Measurements from ENCODE around the gene BTNL9. TPM values are rescaled to one million over a fixed set of nuclear protein-coding genes. Genes with fewer than 3 reads are reported as not detected.

Gene BTNL9
- total RNA-seq, 2 experiments from 2014 or later: 162 to 219 TPM

DNA sequence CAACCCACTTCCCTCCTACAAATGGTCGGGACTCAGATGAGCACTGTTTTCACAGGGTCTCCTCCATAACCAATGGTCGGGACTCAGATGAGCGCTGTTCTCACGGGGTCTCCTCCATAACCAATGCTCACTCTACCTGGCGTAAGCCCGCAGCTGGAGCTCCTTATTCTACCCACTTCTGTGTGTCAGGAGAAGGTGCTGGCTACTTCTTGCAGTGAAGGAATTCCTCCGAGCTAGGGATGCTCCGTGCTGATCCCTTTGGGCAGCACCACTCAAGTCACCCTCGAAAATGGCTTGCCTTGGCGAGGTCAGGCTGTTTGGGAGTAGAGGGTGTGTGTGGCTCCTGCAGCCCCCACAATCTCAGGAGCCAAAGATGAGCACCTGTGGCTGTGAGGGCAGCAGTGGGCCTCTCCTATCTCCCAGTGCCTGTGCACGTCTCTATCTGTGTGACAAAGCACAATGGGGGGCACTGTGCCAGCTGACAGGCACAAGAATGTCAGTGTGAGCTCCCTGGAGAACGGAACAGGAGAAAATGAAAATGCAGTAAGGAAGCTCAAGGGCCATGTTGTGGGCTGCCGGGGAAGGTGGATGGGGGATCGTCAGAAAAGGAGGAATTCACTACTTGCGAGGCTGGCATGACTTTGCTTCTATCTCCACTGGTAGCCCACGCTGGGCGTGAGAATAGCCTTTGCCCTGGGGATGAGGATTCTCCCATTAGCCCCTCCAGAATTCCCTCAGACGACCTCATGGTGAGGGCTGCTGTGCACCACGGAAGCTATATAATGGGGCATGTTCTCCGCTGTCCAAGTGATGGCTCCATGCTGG, 3.9 kb upstream of the BTNL9 start:
- no TSS peak for BruUV-seq (replicated peaks)
- Histone ChIP-seq H2AFZ (ENCODE audit: low read length) (no peak overlapping the region), H3K4me1 (ENCODE audit: insufficient read depth, low read length, poor library complexity, severe bottlenecking) (no peaks in the 10 kb centered on the region)

DNA sequence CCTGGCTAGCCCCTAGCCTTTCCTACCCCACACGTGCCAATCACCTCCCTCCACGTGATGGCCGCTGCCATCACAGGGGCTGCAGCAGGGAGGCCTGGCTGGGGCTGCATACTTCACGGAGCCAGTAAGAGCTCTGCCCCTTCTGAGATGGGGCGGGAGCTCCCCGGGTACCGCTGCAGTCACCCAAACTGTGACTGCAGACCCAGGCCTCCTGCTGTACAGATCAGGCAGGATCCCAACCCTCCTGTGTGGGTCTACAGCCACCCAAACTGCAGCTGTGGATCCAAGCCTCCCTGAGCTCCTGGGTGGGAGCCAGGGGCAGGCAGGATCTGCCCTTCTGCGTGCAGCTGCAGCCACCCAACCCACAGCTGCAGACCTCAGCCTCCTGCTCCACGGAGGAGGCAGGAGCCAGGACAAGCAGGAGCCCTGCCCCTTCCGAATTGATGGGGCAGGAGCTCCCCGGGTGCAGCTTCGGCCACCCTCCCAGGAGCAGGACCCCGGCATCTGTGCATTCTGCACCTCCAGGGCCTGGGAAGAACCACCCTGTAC, 3.2 kb upstream of the BTNL9 start:
- no peak for DNase-seq (ENCODE audit: low spot score)
- H3K9me3 ChIP-seq (ENCODE audit: low read length): no peaks in the 10 kb centered on the region
- POLR2A ChIA-PET: no interaction called here
- no peaks in the 10 kb centered on the region for H4K20me1 ChIP-seq (ENCODE audit: insufficient read depth, low read length)
- TF ChIP-seq, protein P1, sequence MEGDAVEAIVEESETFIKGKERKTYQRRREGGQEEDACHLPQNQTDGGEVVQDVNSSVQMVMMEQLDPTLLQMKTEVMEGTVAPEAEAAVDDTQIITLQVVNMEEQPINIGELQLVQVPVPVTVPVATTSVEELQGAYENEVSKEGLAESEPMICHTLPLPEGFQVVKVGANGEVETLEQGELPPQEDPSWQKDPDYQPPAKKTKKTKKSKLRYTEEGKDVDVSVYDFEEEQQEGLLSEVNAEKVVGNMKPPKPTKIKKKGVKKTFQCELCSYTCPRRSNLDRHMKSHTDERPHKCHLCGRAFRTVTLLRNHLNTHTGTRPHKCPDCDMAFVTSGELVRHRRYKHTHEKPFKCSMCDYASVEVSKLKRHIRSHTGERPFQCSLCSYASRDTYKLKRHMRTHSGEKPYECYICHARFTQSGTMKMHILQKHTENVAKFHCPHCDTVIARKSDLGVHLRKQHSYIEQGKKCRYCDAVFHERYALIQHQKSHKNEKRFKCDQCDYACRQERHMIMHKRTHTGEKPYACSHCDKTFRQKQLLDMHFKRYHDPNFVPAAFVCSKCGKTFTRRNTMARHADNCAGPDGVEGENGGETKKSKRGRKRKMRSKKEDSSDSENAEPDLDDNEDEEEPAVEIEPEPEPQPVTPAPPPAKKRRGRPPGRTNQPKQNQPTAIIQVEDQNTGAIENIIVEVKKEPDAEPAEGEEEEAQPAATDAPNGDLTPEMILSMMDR (conservative IDR thresholded peaks at IDR 0.05; ENCODE audit: low read length): no peak
- no peak for TF ChIP-seq EZH2phosphoT487 (IDR thresholded peaks at IDR 0.05; ENCODE audit: borderline replicate concordance, low read depth, low read length)
- H3K4me3 ChIP-seq (ENCODE audit: low read depth, low read length, poor library complexity, severe bottlenecking): no peak overlapping the region
- BruUV-seq (replicated peaks): no TSS peak
- no peak overlapping the region for H3K4me2 ChIP-seq (ENCODE audit: low read length)
- no peak overlapping the region for H2AFZ ChIP-seq (ENCODE audit: low read length)
- H3K79me2 ChIP-seq (ENCODE audit: insufficient read depth, low read depth, low read length): no peaks in the 10 kb centered on the region
- CTCF ChIA-PET (ENCODE audit: unreplicated experiment): no interaction called here
- H3K9me2 ChIP-seq (ENCODE audit: insufficient read depth, low read length): no peaks in the 10 kb centered on the region
- H3K36me3 ChIP-seq (ENCODE audit: insufficient read depth, low read length): no peaks in the 10 kb centered on the region
- no peak overlapping the region for H3K27ac ChIP-seq (ENCODE audit: low read depth, low read length, poor library complexity, severe bottlenecking)
- intact Hi-C loops (cut with micrococcal nuclease; ENCODE audit: unreplicated experiment): no loop called here
- no peaks in the 10 kb centered on the region for H3K4me1 ChIP-seq (ENCODE audit: insufficient read depth, low read length, poor library complexity, severe bottlenecking)

More for the DNA sequence above, 3.9 kb upstream of the BTNL9 start:
- DNase-seq (ENCODE audit: low spot score): no peak
- Histone ChIP-seq H3K27ac (ENCODE audit: low read depth, low read length, poor library complexity, severe bottlenecking) (no peak overlapping the region), H3K9me3 (ENCODE audit: low read length) (no peaks in the 10 kb centered on the region), H3K36me3 (ENCODE audit: insufficient read depth, low read length) (no peaks in the 10 kb centered on the region), H3K79me2 (ENCODE audit: insufficient read depth, low read depth, low read length) (no peaks in the 10 kb centered on the region), H3K9me2 (ENCODE audit: insufficient read depth, low read length) (no peaks in the 10 kb centered on the region), H3K4me3 (ENCODE audit: low read depth, low read length, poor library complexity, severe bottlenecking) (no peak overlapping the region), H3K4me2 (ENCODE audit: low read length) (no peak overlapping the region), H4K20me1 (ENCODE audit: insufficient read depth, low read length) (no peaks in the 10 kb centered on the region)
- TF ChIP-seq EZH2phosphoT487 (IDR thresholded peaks at IDR 0.05; ENCODE audit: borderline replicate concordance, low read depth, low read length): no peak
- TF ChIP-seq, protein P1 (conservative IDR thresholded peaks at IDR 0.05; ENCODE audit: low read length): no peak
- intact Hi-C loops (cut with micrococcal nuclease; ENCODE audit: unreplicated experiment): no loop called here
- CTCF ChIA-PET (ENCODE audit: unreplicated experiment): no interaction called here
- POLR2A ChIA-PET: interaction anchor here (0.7 kb wide), 1 partner anchor 9 kb away, joined by 3 read pairs; no protein-coding TSS in a partner anchor

DNA sequence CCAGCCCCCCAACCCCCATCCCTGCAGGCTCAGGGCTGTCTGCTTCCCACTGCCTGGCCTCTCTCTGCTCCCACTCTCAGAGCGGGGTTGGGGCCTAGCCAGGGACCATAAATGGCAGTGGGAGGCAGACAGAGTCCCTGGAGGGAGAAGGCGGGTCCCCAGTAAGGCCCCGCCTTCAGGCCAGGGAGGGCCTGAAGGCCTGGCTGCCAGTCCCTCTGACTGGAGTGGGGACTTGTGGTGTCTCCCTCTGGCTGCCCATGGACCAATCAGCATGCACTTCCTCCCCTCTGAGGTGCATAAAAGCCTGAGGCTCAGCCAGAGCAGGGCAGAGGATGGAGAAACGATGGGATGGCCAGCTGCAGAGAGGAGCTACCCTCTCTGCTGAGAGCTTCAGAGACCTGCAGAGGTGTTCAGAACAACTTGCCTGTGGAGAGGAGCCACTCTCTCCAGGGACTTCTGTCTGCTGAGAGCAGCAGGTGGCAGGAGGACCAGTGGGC, 2.7 kb upstream of the BTNL9 start:
- no peak for DNase-seq (ENCODE audit: low spot score)
- Histone ChIP-seq H3K79me2 (ENCODE audit: insufficient read depth, low read depth, low read length) (no peaks in the 10 kb centered on the region), H3K9me3 (ENCODE audit: low read length) (no peaks in the 10 kb centered on the region), H4K20me1 (ENCODE audit: insufficient read depth, low read length) (no peaks in the 10 kb centered on the region), H3K36me3 (ENCODE audit: insufficient read depth, low read length) (no peaks in the 10 kb centered on the region), H3K27ac (ENCODE audit: low read depth, low read length, poor library complexity, severe bottlenecking) (no peak overlapping the region), H3K4me2 (ENCODE audit: low read length) (no peak overlapping the region), H2AFZ (ENCODE audit: low read length) (no peak overlapping the region), H3K4me1 (ENCODE audit: insufficient read depth, low read length, poor library complexity, severe bottlenecking) (no peaks in the 10 kb centered on the region), H3K4me3 (ENCODE audit: low read depth, low read length, poor library complexity, severe bottlenecking) (no peak overlapping the region), H3K9me2 (ENCODE audit: insufficient read depth, low read length) (no peaks in the 10 kb centered on the region)
- ChIA-PET POLR2A (interaction anchor here (1.0 kb wide), 1 partner anchor 10 kb away, joined by 3 read pairs; no protein-coding TSS in a partner anchor), CTCF (ENCODE audit: unreplicated experiment) (no interaction called here)
- intact Hi-C loops (cut with micrococcal nuclease; ENCODE audit: unreplicated experiment): no loop called here
- TF ChIP-seq EZH2phosphoT487 (IDR thresholded peaks at IDR 0.05; ENCODE audit: borderline replicate concordance, low read depth, low read length): no peak
- TF ChIP-seq, protein P1 (conservative IDR thresholded peaks at IDR 0.05; ENCODE audit: low read length): no peak
- no TSS peak for BruUV-seq (replicated peaks)

All from OCI-LY7 (cell line).